Measurements from ENCODE around the gene FLACC1. TPM values are rescaled to one million over a fixed set of nuclear protein-coding genes. Genes with fewer than 3 reads are reported as not detected.

FLACC1 gene
- total and polyA plus RNA-seq, 2 of the 8 experiments (the other 6 are each of a cell fraction or from before 2014, with no cell fraction given), result 0.58 TPM; not detected in 1

DNA sequence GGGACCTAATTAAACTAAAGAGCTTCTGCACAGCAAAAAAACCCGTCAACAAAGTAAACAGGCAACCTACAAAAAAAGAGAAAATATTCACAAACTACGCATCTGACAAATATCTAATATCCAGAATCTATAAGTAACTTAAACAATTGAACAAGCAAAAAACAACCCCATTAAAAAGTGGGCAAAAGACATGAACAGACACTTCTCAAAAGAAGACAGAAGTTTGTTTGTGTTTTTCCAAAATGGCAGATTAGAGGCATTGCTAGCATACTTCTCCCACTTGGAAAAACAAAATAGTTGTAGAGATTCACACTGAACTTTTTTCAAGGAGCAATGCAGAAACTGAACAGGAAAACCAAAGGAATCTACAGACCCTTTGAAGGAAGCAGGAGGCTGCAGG lies 37.6 kb downstream of the FLACC1 start:
- no peak overlapping the region for H3K4ac ChIP-seq (replicated peaks; ENCODE audit: insufficient read length, low read depth, low read length)
- H2BK120ac ChIP-seq (replicated peaks; ENCODE audit: low read depth, low read length), result no peak overlapping the region
- WGBS, 2 experiments (ENCODE audit: extremely low coverage in 1 of 2, insufficient coverage in 1 of 2, insufficient read length in 1 of 2, insufficient replicate concordance in 2 of 2, low coverage in 1 of 2, low lambda C conversion rate in 2 of 2, missing lambda C conversion rate in 1 of 2), result 46% methylated on average over 2 of the region's 2 CpGs; no CpG with 5 or more reads in 1 of the 2 experiments
- H3K27ac ChIP-seq (ENCODE audit: low read depth, low read length), result no peak overlapping the region
- H3K9me3 ChIP-seq (ENCODE audit: insufficient read depth in 2 of 2, low read depth in 1 of 2, low read length in 1 of 2), result no peaks in the 10 kb centered on the region
- no peak overlapping the region for H2BK15ac ChIP-seq (ENCODE audit: low read length)
- H4K8ac ChIP-seq (ENCODE audit: extremely low read depth, insufficient read depth, low read length), result no peak overlapping the region
- H3K23ac ChIP-seq (ENCODE audit: insufficient read length), result no peak overlapping the region
- no peaks in the 10 kb centered on the region for H3K23me2 ChIP-seq (ENCODE audit: low read depth, low read length)
- H3K9ac ChIP-seq (replicated peaks in 1 of 4; ENCODE audit: extremely low read depth in 1 of 4, low read depth in 3 of 4, low read length in 3 of 4), result no peak overlapping the region
- DNase-seq (ENCODE audit: low read depth in 1 of 2, low spot score in 2 of 2) (no peak), FAIRE-seq (no peak)
- H3K4me1 ChIP-seq (replicated peaks in 1 of 4; ENCODE audit: control insufficient read depth in 3 of 4, insufficient read depth in 4 of 4, low read length in 3 of 4), result no peaks in the 10 kb centered on the region
- ChIA-PET CTCF (ENCODE audit: partially characterized antibody) (no interaction called here), POLR2A (ENCODE audit: partially characterized antibody) (no interaction called here)
- no peak overlapping the region for H4K91ac ChIP-seq (replicated peaks; ENCODE audit: insufficient read length, low read length)
- no peaks in the 10 kb centered on the region for H4K20me1 ChIP-seq (replicated peaks in 1 of 2; ENCODE audit: control insufficient read depth in 1 of 2, insufficient read depth in 2 of 2, low read length in 2 of 2)
- no peak overlapping the region for H3K4me3 ChIP-seq (ENCODE audit: extremely low read depth in 1 of 4, insufficient read depth in 2 of 4, low read depth in 3 of 4, low read length in 4 of 4)
- H2BK12ac ChIP-seq (ENCODE audit: low read depth, low read length), result no peak overlapping the region
- no peak overlapping the region for H4K5ac ChIP-seq (ENCODE audit: insufficient read length, low read depth, low read length)
- no peak overlapping the region for H3K4me2 ChIP-seq (ENCODE audit: insufficient read depth in 1 of 2, low read depth in 2 of 2, low read length in 2 of 2)
- H2AK5ac ChIP-seq (ENCODE audit: low read depth, low read length), result no peak overlapping the region
- no peaks in the 10 kb centered on the region for H3K27me3 ChIP-seq (replicated peaks in 1 of 4; ENCODE audit: control insufficient read depth in 3 of 4, extremely low read depth in 1 of 4, insufficient read depth in 3 of 4, low read length in 3 of 4)
- no peak overlapping the region for H3K56ac ChIP-seq (replicated peaks; ENCODE audit: insufficient read length, low read depth, low read length)
- H3K18ac ChIP-seq (ENCODE audit: extremely low read depth, low read length), result no peak overlapping the region
- H3K14ac ChIP-seq (ENCODE audit: insufficient read length), result no peak overlapping the region
- no peak overlapping the region for H2BK5ac ChIP-seq (ENCODE audit: low read depth, low read length)
- H2BK20ac ChIP-seq (ENCODE audit: low read length), result no peak overlapping the region
- no peaks in the 10 kb centered on the region for H3K36me3 ChIP-seq (ENCODE audit: control insufficient read depth in 2 of 4, insufficient read depth in 4 of 4, low read length in 3 of 4)
- no peaks in the 10 kb centered on the region for H3K79me1 ChIP-seq (ENCODE audit: low read depth, low read length)
- H3K79me2 ChIP-seq (ENCODE audit: control insufficient read depth in 1 of 2, insufficient read depth in 2 of 2, low read length in 2 of 2), result no peaks in the 10 kb centered on the region
- H2AFZ ChIP-seq (ENCODE audit: low read length), result no peak overlapping the region
- TF ChIP-seq GTF2F1 (IDR thresholded peaks at IDR 0.05; ENCODE audit: borderline replicate concordance, low read depth, low read length), result no peak
- no peak for TF ChIP-seq SP4 (IDR thresholded peaks at IDR 0.05; ENCODE audit: low read length)
- no peak for TF ChIP-seq TBP (IDR thresholded peaks at IDR 0.05; ENCODE audit: low read depth, low read length)
- no peak for TF ChIP-seq BRCA1 (IDR thresholded peaks at IDR 0.05; ENCODE audit: low read depth, low read length)
- no peak for TF ChIP-seq POLR2A (IDR thresholded peaks at IDR 0.05; ENCODE audit: control extremely low read depth in 1 of 2, low read depth in 2 of 2, low read length in 2 of 2)
- no peak for TF ChIP-seq MAFK (IDR thresholded peaks at IDR 0.05; ENCODE audit: low read depth, low read length)
- no peak for TF ChIP-seq CBX5 (IDR thresholded peaks at IDR 0.05; ENCODE audit: low read depth, low read length)
- TF ChIP-seq GABPA (IDR thresholded peaks at IDR 0.05; ENCODE audit: borderline replicate concordance, insufficient read depth, low read length), result no peak
- no peak for TF ChIP-seq POU5F1 (IDR thresholded peaks at IDR 0.05; ENCODE audit: low read depth, low read length)
- no peak for TF ChIP-seq HDAC6 (IDR thresholded peaks at IDR 0.05; ENCODE audit: low read depth, low read length)
- TF ChIP-seq HDAC2 (IDR thresholded peaks at IDR 0.05; ENCODE audit: borderline replicate concordance in 1 of 2, low read depth in 2 of 2, low read length in 2 of 2), result no peak
- no peak for TF ChIP-seq E2F6 (IDR thresholded peaks at IDR 0.05)

Measured in H1 (cell line).